GM12878 (cell line): ENCODE measurements around the gene MAVS. TPM values are rescaled to one million over a fixed set of nuclear protein-coding genes. Genes with fewer than 3 reads are reported as not detected.

Experiments used
- ATF3 ChIP-seq: IDR thresholded peaks from 2 replicates; pipeline ENCODE4 v1.6.1; 2011; ENCODE audit warnings: low read depth, mild to moderate bottlenecking, low read length, moderate library complexity, borderline replicate concordance; ENCODE audit errors: extremely low read depth
- CBX5 ChIP-seq: sonication (generic); IDR thresholded peaks from 2 replicates; pipeline ENCODE4 v1.6.1; 2016; ENCODE audit warnings: low read depth, moderate library complexity, mild to moderate bottlenecking, inconsistent platforms
- ELK1 ChIP-seq: IDR thresholded peaks from 2 replicates; pipeline ENCODE4 v1.6.1; 2012; ENCODE audit warnings: low read depth, low read length, improper control_type of control experiment
- IKZF1 ChIP-seq: fragments of 450-650 bp; conservative IDR thresholded peaks from 2 replicates; pipeline ENCODE4 v1.6.1; 2017; ENCODE audit warnings: antibody characterized with exemption, mild to moderate bottlenecking
- RB1 ChIP-seq: fragments of 450-650 bp; formaldehyde crosslinking; IDR thresholded peaks from 2 replicates; pipeline ENCODE4 v1.6.1; 2017; ENCODE audit warnings: mild to moderate bottlenecking, borderline replicate concordance
- SIX5 ChIP-seq: IDR thresholded peaks from 2 replicates; pipeline ENCODE4 v1.6.1; 2011; ENCODE audit warnings: mild to moderate bottlenecking, low read depth, low read length, moderate library complexity; ENCODE audit not compliant: severe bottlenecking
- SMAD1 ChIP-seq: fragments of 450-650 bp; IDR thresholded peaks from 2 replicates; pipeline ENCODE4 v1.6.1; 2018; ENCODE audit warnings: mild to moderate bottlenecking, low read depth; ENCODE audit not compliant: partially characterized antibody
- SMAD5 ChIP-seq: IDR thresholded peaks from 2 replicates; pipeline ENCODE4 v1.6.1; 2016; ENCODE audit warnings: antibody characterized with exemption, low read depth
- SMC3 ChIP-seq: IDR thresholded peaks from 2 replicates; pipeline ENCODE4 v1.6.1; 2011; ENCODE audit warnings: low read length, improper control_type of control experiment, borderline replicate concordance
- SREBF2 ChIP-seq: IDR thresholded peaks from 2 replicates; pipeline ENCODE4 v1.6.1; 2012; ENCODE audit warnings: mild to moderate bottlenecking, low read length
- YBX1 ChIP-seq: fragments of 450-650 bp; IDR thresholded peaks from 2 replicates; pipeline ENCODE4 v1.6.1; 2016; ENCODE audit warnings: antibody characterized with exemption
- ZBTB33 ChIP-seq: fragments of 450-650 bp; IDR thresholded peaks from 2 replicates; pipeline ENCODE4 v1.6.1; 2017; ENCODE audit warnings: mild to moderate bottlenecking
- ZBTB40 ChIP-seq: fragments of 450-650 bp; IDR thresholded peaks from 2 replicates; pipeline ENCODE4 v1.6.1; 2016; ENCODE audit warnings: mild to moderate bottlenecking, moderate library complexity, borderline replicate concordance
- polyA plus RNA-seq, 11 experiments: library from polyadenylated mRNA; depleted of rRNA in 4 of 11; unstranded in 6 of 11; stranded (reverse) in 5 of 11; fragments of >200 nt; fragmentation: Nextera tagmentation in 4 of 11; fragmentation: Illumina TruSeq in 1 of 11; extraction: Ambion mirVana in 4 of 11; extraction: Trizol in 1 of 11; gene quantifications; 1 replicate in 1 of 11; 2 replicates in 10 of 11; pipeline versions ENCODE4 v1.2.1 to v1.2.3, GENCODE V29; 2011 to 2016; ENCODE audit warnings: inconsistent platforms in 2 of 11, missing spikeins in 2 of 11, low read depth in 1 of 11
- total RNA-seq, 4 experiments: library from RNA; depleted of rRNA in 3 of 4; stranded (reverse); fragments of >200 nt in 3 of 4; fragmentation: Illumina TruSeq in 1 of 4; extraction: Trizol in 1 of 4; gene quantifications; 2 replicates each; pipeline versions ENCODE4 v1.2.1 to v1.2.3, GENCODE V29; 2013 to 2021
- TF ChIP-seq, protein P1 (sequence below): fragments of 450-650 bp; formaldehyde crosslinking; IDR thresholded peaks from 2 replicates; pipeline ENCODE4 v1.4.0; 2020; ENCODE audit warnings: mild to moderate bottlenecking, moderate library complexity
- TF ChIP-seq, protein P2 (sequence below): fragments of 450-650 bp; IDR thresholded peaks from 2 replicates; pipeline ENCODE4 v1.6.1; 2014; ENCODE audit warnings: mild to moderate bottlenecking

MAVS gene
- total and polyA plus RNA-seq, 10 of the 15 experiments (the other 5 are each of a cell fraction or from before 2014, with no cell fraction given) = 1.6 to 25.2 (median 12.6) TPM

- TF ChIP-seq ZBTB40 = no peak
- TF ChIP-seq, protein P1, sequence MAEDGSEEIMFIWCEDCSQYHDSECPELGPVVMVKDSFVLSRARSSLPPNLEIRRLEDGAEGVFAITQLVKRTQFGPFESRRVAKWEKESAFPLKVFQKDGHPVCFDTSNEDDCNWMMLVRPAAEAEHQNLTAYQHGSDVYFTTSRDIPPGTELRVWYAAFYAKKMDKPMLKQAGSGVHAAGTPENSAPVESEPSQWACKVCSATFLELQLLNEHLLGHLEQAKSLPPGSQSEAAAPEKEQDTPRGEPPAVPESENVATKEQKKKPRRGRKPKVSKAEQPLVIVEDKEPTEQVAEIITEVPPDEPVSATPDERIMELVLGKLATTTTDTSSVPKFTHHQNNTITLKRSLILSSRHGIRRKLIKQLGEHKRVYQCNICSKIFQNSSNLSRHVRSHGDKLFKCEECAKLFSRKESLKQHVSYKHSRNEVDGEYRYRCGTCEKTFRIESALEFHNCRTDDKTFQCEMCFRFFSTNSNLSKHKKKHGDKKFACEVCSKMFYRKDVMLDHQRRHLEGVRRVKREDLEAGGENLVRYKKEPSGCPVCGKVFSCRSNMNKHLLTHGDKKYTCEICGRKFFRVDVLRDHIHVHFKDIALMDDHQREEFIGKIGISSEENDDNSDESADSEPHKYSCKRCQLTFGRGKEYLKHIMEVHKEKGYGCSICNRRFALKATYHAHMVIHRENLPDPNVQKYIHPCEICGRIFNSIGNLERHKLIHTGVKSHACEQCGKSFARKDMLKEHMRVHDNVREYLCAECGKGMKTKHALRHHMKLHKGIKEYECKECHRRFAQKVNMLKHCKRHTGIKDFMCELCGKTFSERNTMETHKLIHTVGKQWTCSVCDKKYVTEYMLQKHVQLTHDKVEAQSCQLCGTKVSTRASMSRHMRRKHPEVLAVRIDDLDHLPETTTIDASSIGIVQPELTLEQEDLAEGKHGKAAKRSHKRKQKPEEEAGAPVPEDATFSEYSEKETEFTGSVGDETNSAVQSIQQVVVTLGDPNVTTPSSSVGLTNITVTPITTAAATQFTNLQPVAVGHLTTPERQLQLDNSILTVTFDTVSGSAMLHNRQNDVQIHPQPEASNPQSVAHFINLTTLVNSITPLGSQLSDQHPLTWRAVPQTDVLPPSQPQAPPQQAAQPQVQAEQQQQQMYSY (CRISPR knock-in tag) = no peak
- TF ChIP-seq, protein P2, sequence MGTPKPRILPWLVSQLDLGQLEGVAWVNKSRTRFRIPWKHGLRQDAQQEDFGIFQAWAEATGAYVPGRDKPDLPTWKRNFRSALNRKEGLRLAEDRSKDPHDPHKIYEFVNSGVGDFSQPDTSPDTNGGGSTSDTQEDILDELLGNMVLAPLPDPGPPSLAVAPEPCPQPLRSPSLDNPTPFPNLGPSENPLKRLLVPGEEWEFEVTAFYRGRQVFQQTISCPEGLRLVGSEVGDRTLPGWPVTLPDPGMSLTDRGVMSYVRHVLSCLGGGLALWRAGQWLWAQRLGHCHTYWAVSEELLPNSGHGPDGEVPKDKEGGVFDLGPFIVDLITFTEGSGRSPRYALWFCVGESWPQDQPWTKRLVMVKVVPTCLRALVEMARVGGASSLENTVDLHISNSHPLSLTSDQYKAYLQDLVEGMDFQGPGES = no peak
- TF ChIP-seq YBX1 = no peak
- TF ChIP-seq CBX5 = no peak
- TF ChIP-seq SMAD5 = no peak
- no peak for TF ChIP-seq SREBF2
- TF ChIP-seq ATF3 = no peak
- TF ChIP-seq SMC3 = no peak
- TF ChIP-seq ELK1 = no peak
- TF ChIP-seq SMAD1 = no peak
- no peak for TF ChIP-seq ZBTB33
- TF ChIP-seq SIX5 = no peak
- no peak for TF ChIP-seq IKZF1
- no peak for TF ChIP-seq RB1
Observed at GRCh38 chr20:3909952-3910366, 63.3 kb downstream of the MAVS start (continued).
